ENCODE results near the gene AP1M1.
"Not testable (repeated sequence)": the region's sequence is repeated elsewhere in the genome, so short reads cannot be mapped to it uniquely, and the experiment has no call there.

AP1M1 gene

GRCh38 chr19:16197622-16198369, at the start of gene AP1M1:
TSS of gene AP1M1 (plus strand) at chr19:16197911. CDS start at chr19:16198027, 116 bp downstream.
- H3K27ac ChIP-seq: peak within 1 kb of the TSS; percentile 35 to 96 (median 88)
- H3K4me3 ChIP-seq: peak within 1 kb of the TSS; percentile 76 to 99 (median 79)

- H3K27ac ChIP-seq: peak overlapping the region in 4 of 21 experiments; percentile 16 to 67 (median 24)
- no peak overlapping the region for H3K4me3 ChIP-seq
Measured at GRCh38 chr19:16148443-16149229, 49.1 kb upstream of the AP1M1 start.

- no peak overlapping the region for H3K27ac ChIP-seq
- no peak overlapping the region for H3K4me3 ChIP-seq
Measured at GRCh38 chr19:16153582-16154336, 44.0 kb upstream of the AP1M1 start.

GRCh38 chr19:16154557-16154956, 43.2 kb upstream of the AP1M1 start:
- Histone ChIP-seq H3K27ac (no peak overlapping the region), H3K4me3 (no peak overlapping the region)

- no peak overlapping the region for H3K4me3 ChIP-seq
- peak overlapping the region in 1 of 21 experiments; percentile 1 for H3K27ac ChIP-seq
Measured at GRCh38 chr19:16155128-16155527, 42.6 kb upstream of the AP1M1 start.

GRCh38 chr19:16156904-16157303, 40.8 kb upstream of the AP1M1 start:
- Histone ChIP-seq H3K4me3 (no peak overlapping the region), H3K27ac (no peak overlapping the region)

GRCh38 chr19:16157601-16158000, 40.1 kb upstream of the AP1M1 start:
- Histone ChIP-seq H3K4me3 (no peak overlapping the region), H3K27ac (no peak overlapping the region)

GRCh38 chr19:16159655-16160054, 38.1 kb upstream of the AP1M1 start:
- Histone ChIP-seq H3K4me3 (no peak overlapping the region), H3K27ac (no peak overlapping the region)

- Histone ChIP-seq H3K27ac (no peak overlapping the region), H3K4me3 (no peak overlapping the region)
Measured at GRCh38 chr19:16160445-16160942, 37.2 kb upstream of the AP1M1 start.

GRCh38 chr19:16160943-16161560, 36.7 kb upstream of the AP1M1 start:
- Histone ChIP-seq H3K27ac (no peak overlapping the region), H3K4me3 (no peak overlapping the region)

GRCh38 chr19:16161840-16162239, 35.9 kb upstream of the AP1M1 start:
- Histone ChIP-seq H3K27ac (no peak overlapping the region), H3K4me3 (no peak overlapping the region)

GRCh38 chr19:16164222-16164890, 33.4 kb upstream of the AP1M1 start:
- H3K27ac ChIP-seq: no peak overlapping the region
- H3K4me3 ChIP-seq: no peak overlapping the region

GRCh38 chr19:16166417-16166816, 31.3 kb upstream of the AP1M1 start:
- H3K27ac ChIP-seq: no peak overlapping the region

GRCh38 chr19:16167055-16167454, 30.7 kb upstream of the AP1M1 start:
- no peak overlapping the region for H3K27ac ChIP-seq
- H3K4me3 ChIP-seq: no peak overlapping the region

More at GRCh38 chr19:16166417-16166816, 31.3 kb upstream of the AP1M1 start:
- H3K4me3 ChIP-seq: no peak overlapping the region

- Histone ChIP-seq H3K27ac (no peak overlapping the region), H3K4me3 (no peak overlapping the region)
Measured at GRCh38 chr19:16168465-16169081, 29.1 kb upstream of the AP1M1 start.

- no peak overlapping the region for H3K27ac ChIP-seq
- no peak overlapping the region for H3K4me3 ChIP-seq
Measured at GRCh38 chr19:16170134-16170533, 27.6 kb upstream of the AP1M1 start.

GRCh38 chr19:16175954-16176353, 21.8 kb upstream of the AP1M1 start:
- no peak overlapping the region for H3K4me3 ChIP-seq
- H3K27ac ChIP-seq: no peak overlapping the region

GRCh38 chr19:16178866-16179265, 18.8 kb upstream of the AP1M1 start:
- H3K27ac ChIP-seq, H3K4me3 ChIP-seq: not testable (repeated sequence)

- no peak overlapping the region for H3K27ac ChIP-seq
- H3K4me3 ChIP-seq: no peak overlapping the region
Measured at GRCh38 chr19:16180611-16181010, 17.1 kb upstream of the AP1M1 start.
